K562 (cell line): ENCODE data around the gene TSEN54. TPM values are rescaled to one million over a fixed set of nuclear protein-coding genes. Genes with fewer than 3 reads are reported as not detected.
A peak's percentile ranks its signal among the peaks of the same experiment; 100 is the strongest.

ENCODE experiments used
- ATF7 ChIP-seq: fragments of 450-650 bp; IDR thresholded peaks from 2 replicates; pipeline ENCODE4 v1.7.1; 2014; ENCODE audit warnings: mild to moderate bottlenecking, moderate library complexity
- ESRRA ChIP-seq: fragments of 450-650 bp; IDR thresholded peaks from 2 replicates; pipeline ENCODE4 v1.6.1; 2014; ENCODE audit warnings: low read depth, mild to moderate bottlenecking, moderate library complexity, borderline replicate concordance
- MIER1 ChIP-seq: fragments of 450-650 bp; IDR thresholded peaks from 2 replicates; pipeline ENCODE4 v1.6.1; 2016; ENCODE audit warnings: antibody characterized with exemption, mild to moderate bottlenecking, low read depth
- MLLT1 ChIP-seq, 2 experiments: fragments of 450-650 bp; IDR thresholded peaks; 2 replicates each; pipeline ENCODE4 v1.6.1; 2016
- SIN3B ChIP-seq: fragments of 450-650 bp; IDR thresholded peaks from 2 replicates; pipeline ENCODE4 v1.6.1; 2017; ENCODE audit warnings: low read depth, mild to moderate bottlenecking, moderate library complexity
- SMAD1 ChIP-seq: fragments of 150-350 bp; IDR thresholded peaks from 2 replicates; pipeline ENCODE4 v1.6.1; 2014; ENCODE audit warnings: low read length, low read depth; ENCODE audit not compliant: partially characterized antibody
- SMARCC2 ChIP-seq: fragments of 450-650 bp; IDR thresholded peaks from 2 replicates; pipeline ENCODE4 v1.6.1; 2017; ENCODE audit warnings: antibody characterized with exemption, moderate library complexity, mild to moderate bottlenecking, low read depth
- ZBTB9 ChIP-seq: fragments of 450-650 bp; formaldehyde crosslinking; IDR thresholded peaks from 2 replicates; pipeline ENCODE4 v1.4.0; 2020; ENCODE audit warnings: mild to moderate bottlenecking, moderate library complexity
- ZFP1 ChIP-seq: fragments of 450-650 bp; formaldehyde crosslinking; IDR thresholded peaks from 2 replicates; pipeline ENCODE4 v1.4.0; 2020; ENCODE audit warnings: mild to moderate bottlenecking, mixed read lengths
- ZNF395 ChIP-seq: fragments of 200-800 bp; sonication (Bioruptor generic); IDR thresholded peaks from 2 replicates; pipeline ENCODE4 v1.6.1; 2017; ENCODE audit warnings: missing genetic modification characterization, missing compliant biosample characterization
- polyA plus RNA-seq, 8 experiments: library from polyadenylated mRNA; depleted of rRNA in 4 of 8; stranded (reverse) in 5 of 8; unstranded in 3 of 8; fragments of >200 nt; fragmentation: Nextera tagmentation in 2 of 8; fragmentation: Illumina TruSeq in 1 of 8; extraction: Ambion mirVana in 2 of 8; extraction: Trizol in 1 of 8; gene quantifications; 2 replicates each; pipeline versions ENCODE4 v1.2.1 to v1.2.3, GENCODE V29; 2011 to 2014; ENCODE audit warnings: inconsistent platforms in 1 of 8, missing spikeins in 1 of 8
- total RNA-seq, 7 experiments: library from RNA; depleted of rRNA in 6 of 7; stranded (reverse); fragments of >200 nt in 6 of 7; fragmentation: Illumina TruSeq in 2 of 7; extraction: Trizol in 2 of 7; gene quantifications; 2 replicates each; pipeline versions ENCODE4 v1.2.1 to v1.2.3, GENCODE V29; 2011 to 2021; ENCODE audit warnings: low replicate concordance in 1 of 7
- TF ChIP-seq, protein P1 (sequence below), 2 experiments: fragments of 150-350 bp in 1 of 2; IDR thresholded peaks; 2 replicates each; pipeline ENCODE4 v1.6.1; 2012 to 2016; ENCODE audit warnings: low read depth in 2 of 2, low read length in 2 of 2, mild to moderate bottlenecking in 1 of 2, moderate library complexity in 1 of 2
- TF ChIP-seq, protein P2 (sequence below): sonication (generic); formaldehyde crosslinking; IDR thresholded peaks from 2 replicates; pipeline ENCODE4 v1.8.0; 2022; ENCODE audit warnings: mild to moderate bottlenecking, missing genetic modification reagents

Gene TSEN54
- total and polyA plus RNA-seq, 9 of the 15 experiments (the other 6 are each of a cell fraction or from before 2014, with no cell fraction given) = 5.9 to 64.3 (median 48.9) TPM

GRCh38 chr17:75487351-75488070 is 28.8 kb upstream of the TSEN54 start (continued):
- TF ChIP-seq, protein P1, sequence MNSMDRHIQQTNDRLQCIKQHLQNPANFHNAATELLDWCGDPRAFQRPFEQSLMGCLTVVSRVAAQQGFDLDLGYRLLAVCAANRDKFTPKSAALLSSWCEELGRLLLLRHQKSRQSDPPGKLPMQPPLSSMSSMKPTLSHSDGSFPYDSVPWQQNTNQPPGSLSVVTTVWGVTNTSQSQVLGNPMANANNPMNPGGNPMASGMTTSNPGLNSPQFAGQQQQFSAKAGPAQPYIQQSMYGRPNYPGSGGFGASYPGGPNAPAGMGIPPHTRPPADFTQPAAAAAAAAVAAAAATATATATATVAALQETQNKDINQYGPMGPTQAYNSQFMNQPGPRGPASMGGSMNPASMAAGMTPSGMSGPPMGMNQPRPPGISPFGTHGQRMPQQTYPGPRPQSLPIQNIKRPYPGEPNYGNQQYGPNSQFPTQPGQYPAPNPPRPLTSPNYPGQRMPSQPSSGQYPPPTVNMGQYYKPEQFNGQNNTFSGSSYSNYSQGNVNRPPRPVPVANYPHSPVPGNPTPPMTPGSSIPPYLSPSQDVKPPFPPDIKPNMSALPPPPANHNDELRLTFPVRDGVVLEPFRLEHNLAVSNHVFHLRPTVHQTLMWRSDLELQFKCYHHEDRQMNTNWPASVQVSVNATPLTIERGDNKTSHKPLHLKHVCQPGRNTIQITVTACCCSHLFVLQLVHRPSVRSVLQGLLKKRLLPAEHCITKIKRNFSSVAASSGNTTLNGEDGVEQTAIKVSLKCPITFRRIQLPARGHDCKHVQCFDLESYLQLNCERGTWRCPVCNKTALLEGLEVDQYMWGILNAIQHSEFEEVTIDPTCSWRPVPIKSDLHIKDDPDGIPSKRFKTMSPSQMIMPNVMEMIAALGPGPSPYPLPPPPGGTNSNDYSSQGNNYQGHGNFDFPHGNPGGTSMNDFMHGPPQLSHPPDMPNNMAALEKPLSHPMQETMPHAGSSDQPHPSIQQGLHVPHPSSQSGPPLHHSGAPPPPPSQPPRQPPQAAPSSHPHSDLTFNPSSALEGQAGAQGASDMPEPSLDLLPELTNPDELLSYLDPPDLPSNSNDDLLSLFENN (IDR thresholded peaks at IDR 0.05; ENCODE audit: low read depth in 2 of 2, low read length in 2 of 2) = no peak
- TF ChIP-seq ESRRA (0 out of 2 replicates have a peak, but pooled peaks have one; percentile 25), ATF7 (0 out of 2 replicates have a peak, but pooled peaks have one; percentile 24), SIN3B (no peak), ZNF395 (CRISPR knock-in tag) (no peak), ZBTB9 (CRISPR knock-in tag) (no peak), SMARCC2 (no peak), MLLT1 (IDR thresholded peaks at IDR 0.05) (no peak), SMAD1 (no peak), ZFP1 (CRISPR knock-in tag) (no peak), MIER1 (no peak)
- TF ChIP-seq, protein P2, sequence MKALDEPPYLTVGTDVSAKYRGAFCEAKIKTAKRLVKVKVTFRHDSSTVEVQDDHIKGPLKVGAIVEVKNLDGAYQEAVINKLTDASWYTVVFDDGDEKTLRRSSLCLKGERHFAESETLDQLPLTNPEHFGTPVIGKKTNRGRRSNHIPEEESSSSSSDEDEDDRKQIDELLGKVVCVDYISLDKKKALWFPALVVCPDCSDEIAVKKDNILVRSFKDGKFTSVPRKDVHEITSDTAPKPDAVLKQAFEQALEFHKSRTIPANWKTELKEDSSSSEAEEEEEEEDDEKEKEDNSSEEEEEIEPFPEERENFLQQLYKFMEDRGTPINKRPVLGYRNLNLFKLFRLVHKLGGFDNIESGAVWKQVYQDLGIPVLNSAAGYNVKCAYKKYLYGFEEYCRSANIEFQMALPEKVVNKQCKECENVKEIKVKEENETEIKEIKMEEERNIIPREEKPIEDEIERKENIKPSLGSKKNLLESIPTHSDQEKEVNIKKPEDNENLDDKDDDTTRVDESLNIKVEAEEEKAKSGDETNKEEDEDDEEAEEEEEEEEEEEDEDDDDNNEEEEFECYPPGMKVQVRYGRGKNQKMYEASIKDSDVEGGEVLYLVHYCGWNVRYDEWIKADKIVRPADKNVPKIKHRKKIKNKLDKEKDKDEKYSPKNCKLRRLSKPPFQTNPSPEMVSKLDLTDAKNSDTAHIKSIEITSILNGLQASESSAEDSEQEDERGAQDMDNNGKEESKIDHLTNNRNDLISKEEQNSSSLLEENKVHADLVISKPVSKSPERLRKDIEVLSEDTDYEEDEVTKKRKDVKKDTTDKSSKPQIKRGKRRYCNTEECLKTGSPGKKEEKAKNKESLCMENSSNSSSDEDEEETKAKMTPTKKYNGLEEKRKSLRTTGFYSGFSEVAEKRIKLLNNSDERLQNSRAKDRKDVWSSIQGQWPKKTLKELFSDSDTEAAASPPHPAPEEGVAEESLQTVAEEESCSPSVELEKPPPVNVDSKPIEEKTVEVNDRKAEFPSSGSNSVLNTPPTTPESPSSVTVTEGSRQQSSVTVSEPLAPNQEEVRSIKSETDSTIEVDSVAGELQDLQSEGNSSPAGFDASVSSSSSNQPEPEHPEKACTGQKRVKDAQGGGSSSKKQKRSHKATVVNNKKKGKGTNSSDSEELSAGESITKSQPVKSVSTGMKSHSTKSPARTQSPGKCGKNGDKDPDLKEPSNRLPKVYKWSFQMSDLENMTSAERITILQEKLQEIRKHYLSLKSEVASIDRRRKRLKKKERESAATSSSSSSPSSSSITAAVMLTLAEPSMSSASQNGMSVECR (CRISPR knock-in tag) = peak; percentile 38; the same call in 1 of the 2 replicates
